T-helper 1 cell treated with Interleukin-12 subunit alpha and Interleukin-12 subunit beta and Interleukin-4 antibody, amounts not matched to agents 30 ng/mL and 1 ng/mL, for 36 hours (primary cell): ENCODE results near the gene RAMP2. TPM values are rescaled to one million over a fixed set of nuclear protein-coding genes. Genes with fewer than 3 reads are reported as not detected.

Experiments
- intact Hi-C: fragments of 100-400 bp; cut with micrococcal nuclease; formaldehyde crosslinking; loops from one replicate; pipeline ENCODE4 v1.15.1; 2024
- total RNA-seq: library from RNA; stranded (reverse); gene quantifications from 2 replicates; pipeline ENCODE4 v1.2.3, GENCODE V29; 2022

RAMP2 gene
- total RNA-seq, 1 donor from 2014 or later: not detected

GRCh38 chr17:42791948-42792347 is 30.9 kb downstream of the RAMP2 start:
- intact Hi-C loops: no loop called here

GRCh38 chr17:42792545-42792944 is 31.5 kb downstream of the RAMP2 start:
- intact Hi-C loops: no loop called here

- intact Hi-C loops: no loop called here
These were observed 34.0 kb downstream of the RAMP2 start for GRCh38 chr17:42795061-42795460.

GRCh38 chr17:42795465-42795864 is 34.4 kb downstream of the RAMP2 start:
- intact Hi-C loops: no loop called here

- intact Hi-C loops: no loop called here
These were observed 35.2 kb downstream of the RAMP2 start for GRCh38 chr17:42796066-42796758.

- intact Hi-C loops: loop anchor here (1.0 kb wide), 3 partner anchors 24 to 52 kb away; partner anchors contain the start of genes BECN1, EZH1 and VPS25
These were observed 36.3 kb downstream of the RAMP2 start for GRCh38 chr17:42797067-42798007.

- intact Hi-C loops: loop anchor here (1.0 kb wide), 3 partner anchors 25 to 53 kb away; partner anchors contain the start of genes BECN1, EZH1 and VPS25
These were observed 37.0 kb downstream of the RAMP2 start for GRCh38 chr17:42798011-42798382.

- intact Hi-C loops: loop anchor here (1.0 kb wide), 3 partner anchors 25 to 53 kb away; partner anchors contain the start of genes BECN1, EZH1 and VPS25
These were observed 37.7 kb downstream of the RAMP2 start, which contains the start of the genes CNTD1 and COA3 for GRCh38 chr17:42798383-42799380. TSS of gene CNTD1 (plus strand) at chr17:42798861. CDS start at chr17:42799068, 207 bp downstream. TSS of gene COA3 (minus strand) at chr17:42798704. CDS start at chr17:42798681, 23 bp downstream.

- intact Hi-C loops: no loop called here
These were observed 42.3 kb downstream of the RAMP2 start for GRCh38 chr17:42803074-42803883.

GRCh38 chr17:42804918-42805367 is 43.9 kb downstream of the RAMP2 start:
- intact Hi-C loops: no loop called here

- intact Hi-C loops: no loop called here
These were observed 45.2 kb downstream of the RAMP2 start for GRCh38 chr17:42806249-42806648.

GRCh38 chr17:42809250-42809649 is 48.2 kb downstream of the RAMP2 start:
- intact Hi-C loops: no loop called here

Other genes with a start within 250 kb of the RAMP2 start
- 19.6 and 22.2 TPM in 2 replicates for gene NAGLU, start 225.0 kb upstream of the RAMP2 start, total RNA-seq
- 0.34 and 0.59 TPM in 2 replicates for gene HSD17B1, start 208.3 kb upstream of the RAMP2 start, total RNA-seq
- 74.3 and 80.3 TPM in 2 replicates for gene COASY, start 199.1 kb upstream of the RAMP2 start, total RNA-seq
- 72.9 and 75.0 TPM in 2 replicates for gene MLX, start 194.1 kb upstream of the RAMP2 start, total RNA-seq
- gene PSMC3IP, start 183.5 kb upstream of the RAMP2 start, total RNA-seq: 17.3 and 18.0 TPM in 2 replicates
- 73.4 and 75.5 TPM in 2 replicates for gene RETREG3, start 151.9 kb upstream of the RAMP2 start, total RNA-seq
- gene TUBG1, start 151.5 kb upstream of the RAMP2 start, total RNA-seq: 54.7 and 60.5 TPM in 2 replicates
- gene TUBG2, start 101.9 kb upstream of the RAMP2 start, total RNA-seq: 8.1 and 9.4 TPM in 2 replicates
- gene PLEKHH3, start 84.2 kb upstream of the RAMP2 start, total RNA-seq: 0.61 and 1.8 TPM in 2 replicates
- gene CCR10, start 79.4 kb upstream of the RAMP2 start, total RNA-seq: 0.81 and 1.0 TPM in 2 replicates
- gene CNTNAP1, start 78.7 kb upstream of the RAMP2 start, total RNA-seq: 2.2 and 2.8 TPM in 2 replicates
- gene EZH1, start 16.2 kb upstream of the RAMP2 start, total RNA-seq: 49.8 and 54.7 TPM in 2 replicates
- gene VPS25, start 12.2 kb downstream of the RAMP2 start, total RNA-seq: 59.0 and 65.1 TPM in 2 replicates
- 0.15 and 0.22 TPM in 2 replicates for gene WNK4, start 19.4 kb downstream of the RAMP2 start, total RNA-seq
- gene COA3, start 37.5 kb downstream of the RAMP2 start, total RNA-seq: 48.1 and 49.5 TPM in 2 replicates
- not detected in 2 replicates for gene CNTD1, start 37.6 kb downstream of the RAMP2 start, total RNA-seq
- 114 and 119 TPM in 2 replicates for gene BECN1, start 63.1 kb downstream of the RAMP2 start, total RNA-seq
- gene PSME3, start 72.2 kb downstream of the RAMP2 start, total RNA-seq: 125 and 146 TPM in 2 replicates
- gene AOC2, start 83.4 kb downstream of the RAMP2 start, total RNA-seq: 2.6 TPM in 2 replicates
- gene AOC3, start 90.0 kb downstream of the RAMP2 start, total RNA-seq: 1.7 and 2.2 TPM in 2 replicates
- not detected in 2 replicates for gene G6PC1, start 139.6 kb downstream of the RAMP2 start, total RNA-seq
- 41.2 and 51.5 TPM in 2 replicates for gene AARSD1, start 203.2 kb downstream of the RAMP2 start, total RNA-seq
- gene PTGES3L, start 218.9 kb downstream of the RAMP2 start, total RNA-seq: 0.63 and 0.81 TPM in 2 replicates
- 17.4 and 17.8 TPM in 2 replicates for gene RUNDC1, start 219.3 kb downstream of the RAMP2 start, total RNA-seq
- gene RPL27, start 237.2 kb downstream of the RAMP2 start, total RNA-seq: 816 and 851 TPM in 2 replicates
- gene IFI35, start 245.6 kb downstream of the RAMP2 start, total RNA-seq: 152 and 171 TPM in 2 replicates